HG03159 (cell line): ENCODE measurements around the gene UBXN1.
"Not testable (repeated sequence)": the region's sequence is repeated elsewhere in the genome, so short reads cannot be mapped to it uniquely, and the experiment has no call there.

Experiments
- ATAC-seq: cut with Tn5 transposase; IDR thresholded peaks from one replicate; pipeline ENCODE4 v1.9.1; 2021; ENCODE audit warnings: mild to moderate bottlenecking, moderate library complexity; ENCODE audit not compliant: unreplicated experiment

UBXN1 gene

DNA sequence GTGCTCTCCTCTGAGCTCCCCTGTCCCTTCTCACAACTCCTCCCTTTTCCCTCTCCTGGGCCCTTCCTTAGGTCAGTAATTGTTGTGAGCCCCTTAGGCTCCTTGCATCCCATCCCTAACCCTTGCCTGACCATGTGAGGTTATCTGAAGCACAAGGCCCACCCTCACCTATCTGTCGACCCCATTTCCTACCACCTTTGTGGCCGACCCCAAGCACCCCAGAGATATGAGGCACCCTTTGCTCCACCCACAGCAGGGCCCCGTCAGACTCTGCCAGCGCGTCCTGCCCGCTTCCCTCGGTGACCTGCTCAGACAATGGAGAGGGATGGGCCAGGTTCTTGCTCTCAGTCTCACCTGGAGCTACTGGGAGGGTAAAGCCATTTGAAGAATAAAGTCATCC lies 29.9 kb upstream of the UBXN1 start:
- ATAC-seq, result no peak

DNA sequence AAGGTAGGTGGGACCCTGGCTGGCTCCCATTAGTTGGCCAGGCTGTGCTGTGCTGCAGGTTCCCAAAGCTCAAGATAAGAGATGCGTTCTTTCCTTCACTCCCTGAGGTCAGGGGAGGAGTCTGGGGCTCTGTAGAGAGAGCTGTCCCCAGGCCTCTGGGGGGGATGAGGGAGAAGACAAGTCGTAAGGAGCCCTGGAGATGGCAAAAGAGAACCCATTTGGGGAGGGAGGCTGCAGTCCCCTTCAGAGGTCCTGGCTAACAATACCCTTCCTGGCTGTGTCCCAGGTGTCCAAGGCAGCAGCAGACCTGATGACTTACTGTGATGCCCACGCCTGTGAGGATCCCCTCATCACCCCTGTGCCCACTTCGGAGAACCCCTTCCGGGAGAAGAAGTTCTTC lies 29.5 kb upstream of the UBXN1 start:
- ATAC-seq, result no peak

DNA sequence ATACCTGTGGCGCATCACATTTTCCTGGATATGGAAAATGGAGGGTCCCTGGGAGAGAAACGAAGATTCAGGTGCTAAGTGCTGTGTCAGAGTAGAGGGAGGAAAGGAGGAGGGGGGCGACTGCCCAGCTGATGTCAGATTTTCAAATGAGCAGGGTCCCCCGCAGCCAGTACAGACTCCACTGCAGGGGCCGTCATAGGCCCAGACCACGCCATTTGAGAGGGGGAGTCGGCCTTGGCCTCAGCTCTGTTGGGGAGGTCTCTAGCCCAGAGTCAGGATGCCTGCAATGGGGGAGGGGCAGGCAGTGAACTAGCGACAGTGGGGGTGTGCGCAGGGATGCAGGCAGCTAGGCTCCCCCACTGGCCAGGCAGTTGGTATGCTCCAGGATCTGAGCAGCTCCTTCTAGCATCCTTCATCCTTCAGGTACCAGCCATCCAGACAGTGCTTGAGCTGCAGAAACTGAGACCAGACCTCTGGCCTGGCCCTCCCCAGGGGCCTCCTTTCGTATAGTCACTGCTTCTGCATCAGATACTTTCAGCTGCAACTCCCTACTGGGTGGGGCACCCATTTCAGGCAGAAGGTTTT lies 28.5 kb upstream of the UBXN1 start, which contains the start of the genes BSCL2 and GNG3:
BSCL2 (minus strand) TSS at position 148 of the 585 bp plus-strand sequence. CDS start 229 bp downstream, outside the sequence.
GNG3 (plus strand) TSS at position 400 of the 585 bp plus-strand sequence. CDS start 620 bp downstream, outside the sequence.
- no peak for ATAC-seq

DNA sequence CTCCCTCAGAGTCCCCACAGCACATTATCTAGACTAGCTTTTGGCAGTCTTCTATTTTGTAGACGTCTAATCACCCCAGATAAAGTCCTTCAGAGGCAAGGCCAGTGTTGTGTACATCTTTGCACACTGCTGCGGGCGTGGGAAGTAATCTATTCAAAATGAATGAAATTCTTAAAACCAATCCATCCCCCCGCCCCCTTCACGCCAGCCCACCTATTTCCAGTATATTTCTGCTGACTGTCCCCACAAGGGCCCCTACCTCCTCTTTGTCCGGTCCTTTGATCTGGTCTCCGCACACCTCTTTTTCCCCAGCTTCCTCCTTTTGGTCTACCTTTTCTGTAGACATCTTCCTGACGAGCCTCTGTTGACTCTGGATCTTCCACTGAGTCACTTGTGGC lies 28.0 kb upstream of the UBXN1 start:
- no peak for ATAC-seq

DNA sequence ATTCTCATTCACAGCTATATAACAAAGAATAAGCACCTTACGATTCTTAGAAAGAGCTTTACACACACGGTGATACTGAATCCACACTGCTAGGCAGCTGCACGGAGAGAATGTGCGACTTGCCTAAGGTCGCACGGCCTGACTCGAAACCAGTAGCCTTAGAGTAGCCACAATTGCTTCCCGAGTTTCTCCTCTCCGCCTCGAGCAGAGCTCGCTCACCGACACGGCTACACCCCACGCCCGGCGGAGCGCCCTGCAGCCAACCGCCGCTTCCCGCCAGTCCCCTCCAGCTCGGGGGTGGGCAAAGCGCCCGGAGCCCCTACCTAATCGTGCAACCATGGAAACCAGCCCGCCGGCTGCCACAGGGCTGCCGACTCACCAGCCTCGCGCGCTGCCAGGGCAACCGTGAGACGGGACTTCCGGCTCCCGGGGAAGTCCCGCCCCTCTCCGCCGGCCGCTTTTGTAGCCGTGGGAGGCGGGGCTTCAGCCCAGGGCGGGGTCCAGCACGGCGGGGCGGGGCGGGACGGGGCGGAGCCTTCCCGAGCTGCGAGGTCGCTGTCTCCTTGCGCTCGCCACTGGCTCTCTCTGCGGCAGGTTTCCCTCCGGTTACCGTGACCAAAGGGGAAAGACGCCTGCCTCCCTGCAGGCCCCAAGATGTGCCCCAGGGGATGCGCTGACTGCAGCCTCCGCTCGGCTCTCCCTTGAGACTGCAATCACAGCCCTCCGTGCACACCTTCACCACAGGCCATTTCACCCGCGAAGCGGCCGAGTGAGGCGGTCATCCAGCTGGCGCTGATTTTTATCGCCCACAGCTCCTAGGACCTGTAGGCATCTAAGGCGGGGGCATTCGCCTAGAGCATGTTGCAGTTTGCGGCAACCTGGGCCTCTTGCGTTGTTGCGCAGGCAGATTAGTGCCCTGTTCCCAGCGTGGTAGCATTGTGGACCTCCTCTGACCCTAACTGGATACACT lies 27.3 kb upstream of the UBXN1 start:
- ATAC-seq, result peak; percentile 52

DNA sequence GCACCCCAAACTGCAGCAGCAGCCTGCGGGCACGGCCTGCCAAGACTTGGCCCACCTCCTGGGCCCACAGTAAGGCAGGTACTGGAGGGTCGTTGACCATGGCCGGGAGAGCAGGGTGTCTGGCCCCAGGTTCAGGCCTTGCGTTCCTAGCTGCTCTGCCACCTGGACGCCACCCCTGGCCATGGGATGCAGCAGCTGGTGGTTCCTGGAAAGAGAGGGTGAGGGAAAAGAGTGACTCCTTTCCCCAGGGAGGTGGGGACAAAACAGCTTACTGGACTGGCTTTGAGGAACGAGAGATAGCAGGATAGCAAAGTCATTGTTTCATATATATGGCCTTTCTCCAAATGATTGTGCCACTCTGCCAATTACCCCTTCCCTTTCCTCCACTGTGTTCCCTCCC lies 26.5 kb upstream of the UBXN1 start:
- ATAC-seq, result no peak

DNA sequence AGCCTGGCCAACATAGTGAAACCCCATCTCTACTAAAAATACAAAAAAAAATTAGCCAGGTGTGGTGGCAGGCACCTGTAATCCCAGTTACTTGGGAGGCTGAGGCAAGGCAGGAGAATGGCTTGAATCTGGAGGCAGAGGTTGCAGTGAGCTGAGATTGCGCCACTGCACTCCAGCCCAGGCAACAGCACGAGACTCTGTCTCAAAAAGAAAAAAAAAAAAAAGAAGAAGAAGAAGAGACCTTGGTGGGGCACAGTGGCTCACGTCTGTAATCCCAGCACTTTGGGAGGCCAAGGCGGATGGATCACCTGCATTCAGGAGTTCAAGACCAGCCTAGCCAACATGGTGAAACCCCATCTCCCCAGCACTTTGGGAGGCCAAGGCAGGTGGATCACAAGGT lies 25.0 kb upstream of the UBXN1 start:
- ATAC-seq, result not testable (repeated sequence)

DNA sequence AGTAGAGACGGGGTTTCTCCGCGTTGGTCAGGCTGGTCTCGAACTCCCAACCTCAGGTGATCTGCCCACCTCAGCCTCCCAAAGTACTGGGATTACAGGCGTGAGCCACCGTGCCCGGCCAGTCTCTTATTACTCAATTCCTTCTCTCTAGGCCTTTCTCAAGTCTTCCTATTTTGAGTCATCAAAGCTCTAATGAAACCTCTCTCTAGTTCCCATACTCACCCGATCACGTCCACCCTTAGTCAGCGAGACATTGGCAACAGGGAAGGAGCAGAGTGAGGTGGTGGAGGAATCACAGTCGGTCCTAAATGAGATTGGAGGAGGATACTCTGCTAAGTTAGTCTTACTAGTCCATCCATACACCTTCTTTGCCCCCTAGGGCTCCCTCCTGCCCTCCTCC lies 23.4 kb upstream of the UBXN1 start:
- no peak for ATAC-seq

DNA sequence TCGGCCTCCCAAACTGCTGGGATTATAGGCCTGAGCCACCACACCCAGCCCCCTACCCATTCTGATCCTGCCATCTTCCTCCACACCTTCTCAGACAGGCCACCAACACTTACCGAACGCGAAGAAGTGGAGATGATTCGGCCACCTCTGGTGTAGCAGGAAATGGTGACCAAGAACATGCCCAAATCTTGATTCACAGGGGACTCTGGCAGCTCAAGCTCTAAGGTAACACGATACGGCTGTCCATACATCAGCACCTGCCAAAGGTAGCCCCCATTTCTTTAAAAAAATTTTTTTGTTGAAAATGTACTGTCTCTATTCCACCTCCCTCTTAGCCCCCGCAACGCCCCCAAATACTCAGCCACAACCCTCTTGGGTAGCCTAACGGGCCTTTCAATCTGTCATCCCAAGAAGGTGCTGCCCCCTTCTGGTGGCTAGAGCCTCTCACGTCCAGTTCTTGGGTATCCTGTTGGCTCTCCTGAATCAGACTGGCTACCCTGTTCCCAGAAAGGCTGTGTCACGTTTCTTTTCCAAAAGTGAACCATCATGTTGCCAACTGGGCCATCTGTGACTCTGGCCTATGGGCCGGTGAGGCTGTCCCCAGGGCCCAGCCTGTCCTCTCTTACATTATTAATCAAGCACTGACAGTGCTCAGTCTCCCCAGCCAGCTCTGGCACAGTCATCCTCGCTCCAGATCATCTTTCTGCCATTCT lies 15.7 kb upstream of the UBXN1 start:
- no peak for ATAC-seq

DNA sequence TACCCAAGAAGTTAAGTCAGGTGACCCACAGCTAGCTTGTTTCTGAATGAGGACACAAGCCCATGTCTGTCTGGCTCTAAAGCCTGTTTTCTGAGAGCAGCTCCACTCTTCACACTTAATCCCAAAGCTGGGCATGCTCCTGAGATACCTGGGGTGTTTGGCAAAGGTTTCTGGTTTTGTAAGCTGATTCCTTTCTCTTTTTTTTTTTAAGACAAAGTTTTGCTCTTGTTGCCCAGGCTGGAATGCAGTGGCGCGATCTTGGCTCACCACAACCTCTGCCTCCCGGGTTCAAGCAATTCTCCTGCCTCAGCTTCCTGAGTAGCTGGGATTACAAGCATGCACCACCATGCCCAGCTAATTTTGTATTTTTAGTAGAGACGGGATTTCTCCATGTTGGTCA lies 14.8 kb upstream of the UBXN1 start:
- not testable (repeated sequence) for ATAC-seq

DNA sequence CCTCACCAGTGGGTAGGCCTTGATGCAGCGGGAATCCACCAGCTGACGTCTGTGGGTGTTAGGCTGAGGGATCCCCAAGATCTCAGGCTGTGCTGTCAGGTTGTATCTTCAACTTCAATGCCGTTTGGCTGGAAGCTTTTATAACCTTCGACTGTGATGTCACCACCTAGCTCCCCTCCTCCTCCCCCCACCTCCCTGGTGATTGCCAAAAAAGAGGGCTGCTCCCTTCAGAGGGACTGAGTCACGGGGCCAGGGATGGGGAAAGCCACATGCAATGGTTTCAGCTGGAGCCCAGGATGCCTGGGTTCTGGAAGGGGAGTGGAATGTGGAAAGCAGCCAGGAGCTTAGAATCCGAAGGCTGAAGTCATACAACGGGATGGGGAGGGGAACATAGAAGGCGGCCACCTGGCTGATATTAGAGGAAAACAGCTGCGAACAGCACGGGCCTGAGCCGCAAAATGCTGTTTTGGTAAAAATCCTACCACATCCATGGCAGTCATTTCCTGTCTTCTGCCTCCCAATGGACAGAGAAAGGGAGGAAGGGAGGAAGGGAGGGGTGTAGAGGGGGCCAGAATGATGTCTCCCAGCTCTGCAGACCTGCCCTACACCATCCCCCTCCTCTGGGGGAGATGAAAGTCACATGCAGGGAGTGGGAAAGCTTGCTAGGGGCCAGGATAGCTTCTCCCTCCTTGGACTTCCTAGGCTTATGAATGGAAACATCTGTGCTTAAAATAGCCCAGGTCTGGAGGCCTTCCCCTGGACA lies 10.7 kb upstream of the UBXN1 start, which contains the start of gene LRRN4CL:
LRRN4CL (minus strand) TSS at position 110 of the 763 bp plus-strand sequence. CDS start 1,022 bp downstream, outside the sequence.
- no peak for ATAC-seq

DNA sequence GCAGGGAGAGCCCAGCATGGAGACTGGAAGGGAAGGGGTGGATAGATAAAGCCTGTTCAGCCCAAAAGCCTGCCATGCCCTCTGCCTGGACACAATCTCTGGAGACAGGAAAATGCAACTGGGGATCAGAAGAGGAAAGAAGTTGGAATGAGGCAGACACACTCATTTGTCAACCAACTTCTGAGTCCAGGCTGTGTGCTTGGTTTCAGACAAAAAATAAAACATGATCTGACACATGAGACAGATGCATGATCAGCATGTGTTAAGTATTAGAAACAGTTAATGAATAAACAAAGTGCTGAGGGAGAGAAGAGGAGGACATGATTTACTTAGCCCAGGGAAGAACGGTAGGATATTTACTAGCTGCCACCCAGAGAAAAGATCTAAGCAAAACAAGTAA lies 9.6 kb upstream of the UBXN1 start:
- no peak for ATAC-seq

DNA sequence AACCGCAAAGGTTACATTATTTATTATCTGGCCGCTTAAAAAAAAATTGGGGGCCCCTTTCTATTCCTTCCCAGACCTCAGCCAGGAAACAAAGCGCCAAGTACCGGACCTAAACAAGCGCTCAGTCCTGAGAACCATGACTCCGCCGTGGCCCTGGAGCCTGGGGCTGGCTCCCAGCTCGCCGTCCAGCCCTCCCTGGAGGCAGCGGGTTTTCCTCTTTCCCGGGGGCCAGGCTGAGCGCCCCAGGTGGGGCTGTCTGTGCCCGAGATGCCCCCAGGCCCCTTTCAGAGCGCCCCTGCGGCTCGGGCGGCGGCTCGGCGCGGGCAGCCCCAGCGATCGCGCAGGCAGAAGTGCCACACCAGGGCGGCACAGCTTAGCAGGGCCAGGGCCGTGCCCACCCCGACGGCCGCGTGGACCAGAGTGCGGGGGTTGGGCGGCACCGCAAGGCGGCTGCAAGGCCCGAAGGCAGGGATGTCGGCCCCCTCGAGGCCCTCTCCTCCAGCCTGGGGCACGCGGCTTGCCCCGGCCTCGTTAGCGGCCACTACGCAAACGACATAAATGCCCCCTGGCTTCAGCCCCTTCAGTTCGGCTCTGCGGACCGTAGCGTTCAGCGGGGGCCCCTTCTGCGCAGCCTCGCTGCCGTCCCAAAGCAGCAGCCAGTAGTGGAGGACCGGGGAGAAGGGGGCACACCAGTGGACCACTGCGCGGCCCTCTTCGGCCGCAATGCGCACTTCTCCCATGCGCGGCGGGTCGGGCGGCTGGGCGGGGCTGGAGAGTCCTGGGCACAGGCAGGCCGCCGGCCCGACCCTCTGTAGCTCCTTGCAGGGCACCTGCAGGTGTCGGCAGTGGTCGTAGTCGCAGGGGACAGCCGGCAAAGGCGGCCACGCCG lies 8.9 kb upstream of the UBXN1 start:
- no peak for ATAC-seq

DNA sequence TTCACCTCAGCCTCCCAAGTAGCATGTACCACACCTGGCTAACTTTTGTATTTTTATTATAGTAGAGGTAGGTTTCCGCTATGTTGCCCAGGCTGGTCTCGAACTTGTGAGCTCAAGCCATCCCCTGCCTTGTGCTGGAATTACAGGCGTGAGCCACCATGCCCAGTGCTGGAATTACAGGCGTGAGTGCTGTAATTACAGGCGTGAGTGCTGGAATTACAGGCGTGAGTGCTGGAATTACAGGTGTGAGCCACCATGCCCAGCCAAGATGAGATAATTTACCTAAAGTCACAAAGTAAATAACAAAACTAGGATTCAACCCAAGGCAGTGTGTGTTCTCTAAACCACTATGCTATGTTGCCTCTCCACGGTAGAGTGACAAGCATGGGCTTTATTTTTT lies 3.6 kb upstream of the UBXN1 start:
- ATAC-seq, result no peak

DNA sequence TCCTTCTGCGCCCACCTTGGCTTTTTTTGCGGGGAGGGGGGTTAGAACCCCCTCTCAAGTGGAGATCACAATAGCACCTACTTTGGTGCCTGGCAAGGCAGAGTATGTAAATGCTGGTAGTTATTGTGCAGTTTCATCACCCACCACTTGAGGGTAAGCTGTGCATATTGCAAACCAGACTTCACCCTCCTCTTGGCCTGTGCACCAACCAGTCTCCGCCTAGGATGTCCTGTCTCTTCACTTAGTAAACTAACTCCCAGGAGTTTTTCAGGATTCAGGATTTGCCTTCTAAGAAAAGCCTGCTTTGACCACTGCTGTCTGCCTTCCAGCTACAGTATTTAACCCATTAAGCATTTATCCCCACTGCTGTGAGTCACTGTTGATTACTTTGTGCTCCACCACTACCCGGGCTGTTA lies 2.0 kb upstream of the UBXN1 start:
- ATAC-seq, result no peak

DNA sequence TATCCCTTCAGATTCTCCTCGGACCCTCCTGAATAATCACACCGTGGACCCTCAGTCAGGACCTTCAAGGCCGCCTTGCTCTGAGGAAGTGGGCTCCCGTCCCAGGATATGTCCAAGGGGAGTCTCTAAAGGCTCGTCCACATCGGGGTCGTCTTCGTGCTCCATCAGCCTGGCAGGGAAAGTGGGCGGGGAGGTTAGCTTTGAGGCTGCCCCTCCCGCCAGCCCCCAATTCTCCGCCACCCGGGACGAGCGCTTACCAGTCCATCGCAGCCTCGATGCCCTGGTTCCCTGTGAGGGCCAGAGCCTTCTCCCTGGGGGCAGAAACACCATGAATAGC lies 472 bp downstream of the UBXN1 start:
- ATAC-seq, result no peak

DNA sequence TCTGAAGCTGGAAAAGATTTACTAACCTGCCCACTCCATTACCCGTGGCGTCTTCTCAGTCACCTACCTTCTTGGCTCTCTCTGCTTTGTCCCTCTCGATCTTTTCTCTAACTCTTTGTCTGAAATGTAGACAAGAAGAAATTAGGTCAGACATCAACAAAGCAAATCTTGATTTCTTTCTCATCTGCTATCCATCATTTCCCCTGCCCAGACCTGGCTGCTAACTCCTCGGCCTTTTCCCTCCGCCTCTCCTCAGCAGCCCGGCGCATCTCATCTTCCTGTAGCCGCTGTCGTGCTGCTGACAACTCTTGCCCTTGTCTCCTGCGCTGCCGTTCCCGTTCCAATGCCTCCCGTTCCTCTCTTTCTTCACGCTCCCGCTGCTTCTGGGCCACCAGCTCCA lies 1.2 kb downstream of the UBXN1 start:
- no peak for ATAC-seq

DNA sequence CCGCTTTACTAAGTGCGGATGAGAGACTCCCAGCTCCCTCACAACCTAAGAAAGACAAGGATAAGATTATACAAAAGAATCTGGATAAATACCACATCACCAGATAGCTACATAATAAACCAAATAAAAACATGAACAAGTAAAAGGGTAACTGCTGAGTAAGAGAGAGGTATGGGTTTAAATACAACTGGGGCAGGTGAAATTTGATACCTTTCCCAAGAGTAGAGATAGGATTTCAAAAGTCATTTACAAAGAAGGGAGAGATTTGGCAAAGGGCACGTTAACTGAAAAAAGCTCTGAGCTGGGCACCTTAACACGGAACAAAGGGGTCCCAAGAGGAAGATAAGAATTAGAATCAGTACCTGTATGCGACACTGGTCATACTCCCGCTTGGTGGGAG lies 1.7 kb downstream of the UBXN1 start:
- ATAC-seq, result no peak

DNA sequence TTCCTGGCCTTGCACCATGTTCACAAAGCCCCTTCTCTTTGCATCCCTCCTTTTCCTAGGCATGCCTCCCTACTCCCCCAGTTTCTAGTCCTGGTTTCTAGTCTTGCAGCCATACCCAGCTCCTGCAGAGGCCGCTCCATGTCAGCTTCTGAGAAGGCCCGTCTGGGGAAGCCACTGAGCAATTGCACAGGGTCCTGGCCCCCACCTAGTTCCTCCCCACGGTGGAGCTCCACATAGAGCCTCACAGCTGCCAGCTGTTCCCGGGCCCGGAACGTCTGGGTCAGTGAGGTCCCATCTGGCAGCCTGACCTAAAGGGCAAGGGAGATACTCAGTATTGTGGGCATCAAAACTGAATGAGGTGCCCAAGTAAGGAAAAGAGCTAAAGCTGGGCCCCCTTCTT lies 2.2 kb downstream of the UBXN1 start:
- no peak for ATAC-seq

DNA sequence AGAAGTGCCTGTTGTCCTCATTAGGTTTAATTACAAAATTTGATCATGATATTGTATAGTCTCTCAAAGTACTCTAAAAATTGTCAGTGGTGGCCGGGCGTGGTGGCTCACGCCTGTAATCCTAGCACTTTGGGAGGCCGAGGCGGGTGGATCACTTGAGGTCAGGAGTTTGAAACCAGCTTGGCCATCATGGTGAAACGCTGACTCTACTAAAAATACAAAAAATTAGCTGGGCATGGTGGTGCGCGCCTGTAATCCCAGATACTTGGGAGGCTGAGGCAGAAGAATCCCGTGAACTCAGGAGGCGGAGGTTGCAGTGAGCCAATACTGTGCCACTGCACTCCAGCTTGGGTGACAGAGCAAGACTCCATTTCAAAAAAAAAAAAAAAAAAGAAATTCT lies 3.5 kb downstream of the UBXN1 start:
- not testable (repeated sequence) for ATAC-seq
